Measurements from ENCODE around the gene B3GAT1. TPM values are rescaled to one million over a fixed set of nuclear protein-coding genes. Genes with fewer than 3 reads are reported as not detected.
"Not testable (repeated sequence)": the region's sequence is repeated elsewhere in the genome, so short reads cannot be mapped to it uniquely, and the experiment has no call there.

The B3GAT1 gene
- total RNA-seq, 2 donors from 2014 or later = 20.6 to 29.5 TPM

GRCh38 chr11:134445601-134446325, 33.7 kb upstream of the B3GAT1 start:
- no peak overlapping the region for H3K4me3 Mint-ChIP-seq
- Histone ChIP-seq H3K9me3 (ENCODE audit: control insufficient read depth, low read length) (no peaks in the 10 kb centered on the region), H3K9ac (ENCODE audit: extremely low read depth, low read length, poor library complexity, severe bottlenecking) (no peak overlapping the region), H3K4me3 (ENCODE audit: low read length) (no peak overlapping the region), H3K4me1 (ENCODE audit: control insufficient read depth, insufficient read depth, low read length) (no peaks in the 10 kb centered on the region), H3K27me3 (ENCODE audit: control insufficient read depth, insufficient read depth, low read length, poor library complexity, severe bottlenecking) (no peaks in the 10 kb centered on the region), H3K36me3 (ENCODE audit: control insufficient read depth, insufficient read depth, low read length) (no peaks in the 10 kb centered on the region), H3K27ac (ENCODE audit: low read depth, low read length) (no peak overlapping the region)
- TF ChIP-seq CTCF (conservative IDR thresholded peaks at IDR 0.05) = no peak
- H3K27ac Mint-ChIP-seq = no peak overlapping the region
- 90 to 98% methylated on average over 7 to 16 of the region's 16 CpGs for WGBS, 2 experiments (ENCODE audit: insufficient coverage in 1 of 2, insufficient read length in 1 of 2)
- DNase-seq = no peak
- H3K9me3 Mint-ChIP-seq = no peaks in the 10 kb centered on the region
- H3K4me1 Mint-ChIP-seq = no peaks in the 10 kb centered on the region
- H3K27me3 Mint-ChIP-seq (ENCODE audit: insufficient read depth) = no peaks in the 10 kb centered on the region
- no peaks in the 10 kb centered on the region for H3K36me3 Mint-ChIP-seq (ENCODE audit: low read depth)

GRCh38 chr11:134444160-134445108, 32.4 kb upstream of the B3GAT1 start:
- not testable (repeated sequence) for H3K36me3 Mint-ChIP-seq (ENCODE audit: low read depth); H3K9me3 ChIP-seq (ENCODE audit: control insufficient read depth, low read length); H3K27ac Mint-ChIP-seq; H3K9me3 Mint-ChIP-seq; H3K27me3 Mint-ChIP-seq (ENCODE audit: insufficient read depth); H3K36me3 ChIP-seq (ENCODE audit: control insufficient read depth, insufficient read depth, low read length); H3K27me3 ChIP-seq (ENCODE audit: control insufficient read depth, insufficient read depth, low read length, poor library complexity, severe bottlenecking); DNase-seq; H3K4me3 ChIP-seq (ENCODE audit: low read length); H3K27ac ChIP-seq (ENCODE audit: low read depth, low read length); H3K4me1 Mint-ChIP-seq; H3K4me1 ChIP-seq (ENCODE audit: control insufficient read depth, insufficient read depth, low read length); H3K4me3 Mint-ChIP-seq; H3K9ac ChIP-seq (ENCODE audit: extremely low read depth, low read length, poor library complexity, severe bottlenecking)
- WGBS, 2 experiments (ENCODE audit: insufficient coverage in 1 of 2, insufficient read length in 1 of 2) = 86 to 96% methylated on average over 6 to 15 of the region's 17 CpGs

- Histone ChIP-seq H3K36me3 (ENCODE audit: control insufficient read depth, insufficient read depth, low read length) (no peaks in the 10 kb centered on the region), H3K4me1 (ENCODE audit: control insufficient read depth, insufficient read depth, low read length) (no peaks in the 10 kb centered on the region), H3K9ac (ENCODE audit: extremely low read depth, low read length, poor library complexity, severe bottlenecking) (no peak overlapping the region), H3K9me3 (ENCODE audit: control insufficient read depth, low read length) (no peaks in the 10 kb centered on the region), H3K27ac (ENCODE audit: low read depth, low read length) (no peak overlapping the region), H3K4me3 (ENCODE audit: low read length) (no peak overlapping the region), H3K27me3 (ENCODE audit: control insufficient read depth, insufficient read depth, low read length, poor library complexity, severe bottlenecking) (no peaks in the 10 kb centered on the region)
- DNase-seq = no peak
- Mint-ChIP-seq H3K27me3 (ENCODE audit: insufficient read depth) (no peaks in the 10 kb centered on the region), H3K27ac (no peak overlapping the region), H3K9me3 (peaks cover 1% of the 10 kb centered on the region), H3K4me1 (no peaks in the 10 kb centered on the region), H3K4me3 (no peak overlapping the region), H3K36me3 (ENCODE audit: low read depth) (no peaks in the 10 kb centered on the region)
- WGBS, 2 experiments (ENCODE audit: insufficient coverage in 1 of 2, insufficient read length in 1 of 2) = 91% methylated on average over 3 to 6 of the region's 6 CpGs
- TF ChIP-seq CTCF (conservative IDR thresholded peaks at IDR 0.05) = no peak
These were observed 31.2 kb upstream of the B3GAT1 start for GRCh38 chr11:134443246-134443645.

All from endodermal cell (in vitro differentiated cells).